ENCODE measurements around the gene HCAR2. TPM values are rescaled to one million over a fixed set of nuclear protein-coding genes. Genes with fewer than 3 reads are reported as not detected.
A peak's percentile ranks its signal among the peaks of the same experiment; 100 is the strongest.
"Not testable (repeated sequence)": the region's sequence is repeated elsewhere in the genome, so short reads cannot be mapped to it uniquely, and the experiment has no call there.

Gene HCAR2
- total and polyA plus RNA-seq, 7 experiments from 2014 or later = 0.22 to 11.9 (median 1.5) TPM; not detected in 4

DNA sequence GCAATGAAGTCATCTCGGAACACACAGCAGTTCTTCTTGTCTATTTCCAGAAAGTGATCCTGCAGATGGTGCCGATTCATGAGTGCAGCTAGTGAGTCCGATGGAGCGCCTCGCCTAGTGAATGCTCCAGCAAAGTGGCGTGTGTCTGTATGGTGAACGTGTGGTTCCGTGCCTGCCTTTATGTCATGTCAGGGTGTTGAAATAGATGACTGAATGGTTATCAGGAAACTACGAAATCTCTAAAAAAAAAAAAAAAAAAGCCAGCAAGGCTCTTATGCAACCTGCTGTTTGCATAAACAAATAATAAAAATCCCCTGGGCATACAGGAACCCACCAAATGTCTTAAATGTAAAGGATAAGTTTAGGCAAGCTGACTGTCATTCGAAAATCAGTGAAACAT, 13.5 kb upstream of the HCAR2 start, which contains the start of gene HCAR3:
TSS of gene HCAR3 (minus strand) at position 154 of the 400 bp plus-strand sequence. CDS start at position 80, 74 bp downstream.
- H3K4me3 Mint-ChIP-seq; POLR2A ChIA-PET; H3K27ac ChIP-seq (ENCODE audit: low read depth, low read length); H3K27ac Mint-ChIP-seq; H3K36me3 Mint-ChIP-seq; H3K36me3 ChIP-seq (ENCODE audit: control insufficient read depth in 2 of 3, insufficient read depth in 3 of 3, low read length in 3 of 3); H3K4me3 ChIP-seq (ENCODE audit: low read length); H3K9me3 ChIP-seq (ENCODE audit: control insufficient read depth in 2 of 3, low read length in 3 of 3); intact Hi-C loops (cut with micrococcal nuclease); H3K4me1 ChIP-seq (ENCODE audit: control insufficient read depth in 2 of 2, insufficient read depth in 2 of 2, low read length in 2 of 2); H3K9me3 Mint-ChIP-seq; CTCF ChIA-PET; DNase-seq; H3K27me3 ChIP-seq (ENCODE audit: control insufficient read depth in 2 of 2, insufficient read depth in 2 of 2, low read length in 2 of 2); H3K27me3 Mint-ChIP-seq: not testable (repeated sequence)
- peaks cover 0 to 11% (median 0%) of the 10 kb centered on the region in 7 donors for H3K4me1 Mint-ChIP-seq
- ATAC-seq = peak; percentile 80

GRCh38 chr12:122715211-122715610, 12.1 kb upstream of the HCAR2 start:
- H3K4me1 Mint-ChIP-seq; H3K9me3 ChIP-seq (ENCODE audit: control insufficient read depth in 2 of 3, low read length in 3 of 3); H3K36me3 ChIP-seq (ENCODE audit: control insufficient read depth in 2 of 3, insufficient read depth in 3 of 3, low read length in 3 of 3); intact Hi-C loops (cut with micrococcal nuclease); H3K27me3 Mint-ChIP-seq; H3K27ac Mint-ChIP-seq; H3K27me3 ChIP-seq (ENCODE audit: control insufficient read depth in 2 of 2, insufficient read depth in 2 of 2, low read length in 2 of 2); H3K9me3 Mint-ChIP-seq; H3K4me1 ChIP-seq (ENCODE audit: control insufficient read depth in 2 of 2, insufficient read depth in 2 of 2, low read length in 2 of 2); POLR2A ChIA-PET; CTCF ChIA-PET; H3K27ac ChIP-seq (ENCODE audit: low read depth, low read length); ATAC-seq; DNase-seq; H3K4me3 ChIP-seq (ENCODE audit: low read length); H3K4me3 Mint-ChIP-seq; H3K36me3 Mint-ChIP-seq: not testable (repeated sequence)

DNA sequence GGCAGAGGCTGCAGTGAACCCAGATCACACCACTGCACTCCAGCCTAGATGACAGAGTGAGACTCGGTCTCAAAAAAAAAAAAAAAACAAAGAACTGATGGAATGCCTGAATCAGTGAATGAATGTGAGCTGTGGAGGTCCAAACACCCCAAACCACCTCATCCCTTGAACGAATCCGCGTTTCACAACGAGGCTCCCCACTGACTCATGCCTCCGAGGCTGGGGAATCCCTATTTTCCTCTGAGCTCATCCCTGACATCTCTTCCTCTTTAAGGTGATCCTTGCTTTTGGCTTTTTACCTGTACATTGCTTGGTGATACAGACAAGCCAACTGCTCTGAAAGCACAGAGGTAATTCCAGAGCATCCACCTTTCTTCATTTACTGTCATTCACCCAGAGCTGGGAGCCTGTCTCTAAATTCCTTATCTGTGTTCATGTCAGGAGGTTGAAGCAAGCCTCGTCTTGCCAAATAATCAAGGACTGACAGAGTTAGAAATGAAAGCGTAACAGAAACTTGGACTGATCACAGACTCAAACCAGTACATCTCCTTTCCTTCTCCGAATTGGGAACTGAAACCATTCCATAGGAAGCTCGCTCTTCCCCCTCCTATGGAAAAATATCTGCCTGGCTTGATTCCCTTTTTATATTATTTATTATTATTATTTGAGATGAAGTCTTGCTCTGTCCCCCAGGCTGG, 10.5 kb upstream of the HCAR2 start:
- DNase-seq; H3K4me1 ChIP-seq (ENCODE audit: control insufficient read depth in 2 of 2, insufficient read depth in 2 of 2, low read length in 2 of 2); H3K27ac ChIP-seq (ENCODE audit: low read depth, low read length); POLR2A ChIA-PET; H3K27me3 Mint-ChIP-seq; H3K4me3 Mint-ChIP-seq; intact Hi-C loops (cut with micrococcal nuclease); H3K36me3 ChIP-seq (ENCODE audit: control insufficient read depth in 2 of 3, insufficient read depth in 3 of 3, low read length in 3 of 3); H3K27me3 ChIP-seq (ENCODE audit: control insufficient read depth in 2 of 2, insufficient read depth in 2 of 2, low read length in 2 of 2); H3K9me3 Mint-ChIP-seq; H3K36me3 Mint-ChIP-seq; H3K27ac Mint-ChIP-seq; H3K9me3 ChIP-seq (ENCODE audit: control insufficient read depth in 2 of 3, low read length in 3 of 3); H3K4me3 ChIP-seq (ENCODE audit: low read length); H3K4me1 Mint-ChIP-seq; CTCF ChIA-PET: not testable (repeated sequence)
- ATAC-seq = peak; percentile 59

GRCh38 chr12:122711266-122711665, 8.1 kb upstream of the HCAR2 start:
- H3K4me1 Mint-ChIP-seq; intact Hi-C loops (cut with micrococcal nuclease); H3K27me3 ChIP-seq (ENCODE audit: control insufficient read depth in 2 of 2, insufficient read depth in 2 of 2, low read length in 2 of 2); H3K4me1 ChIP-seq (ENCODE audit: control insufficient read depth in 2 of 2, insufficient read depth in 2 of 2, low read length in 2 of 2); DNase-seq; H3K36me3 ChIP-seq (ENCODE audit: control insufficient read depth in 2 of 3, insufficient read depth in 3 of 3, low read length in 3 of 3); H3K27me3 Mint-ChIP-seq; H3K27ac Mint-ChIP-seq; H3K4me3 ChIP-seq (ENCODE audit: low read length); H3K9me3 ChIP-seq (ENCODE audit: control insufficient read depth in 2 of 3, low read length in 3 of 3); H3K36me3 Mint-ChIP-seq; POLR2A ChIA-PET; H3K9me3 Mint-ChIP-seq; H3K27ac ChIP-seq (ENCODE audit: low read depth, low read length); CTCF ChIA-PET: not testable (repeated sequence)
- H3K4me3 Mint-ChIP-seq = peak overlapping the region in 1 of 10 donors; percentile 28
- ATAC-seq = peak; percentile 61

DNA sequence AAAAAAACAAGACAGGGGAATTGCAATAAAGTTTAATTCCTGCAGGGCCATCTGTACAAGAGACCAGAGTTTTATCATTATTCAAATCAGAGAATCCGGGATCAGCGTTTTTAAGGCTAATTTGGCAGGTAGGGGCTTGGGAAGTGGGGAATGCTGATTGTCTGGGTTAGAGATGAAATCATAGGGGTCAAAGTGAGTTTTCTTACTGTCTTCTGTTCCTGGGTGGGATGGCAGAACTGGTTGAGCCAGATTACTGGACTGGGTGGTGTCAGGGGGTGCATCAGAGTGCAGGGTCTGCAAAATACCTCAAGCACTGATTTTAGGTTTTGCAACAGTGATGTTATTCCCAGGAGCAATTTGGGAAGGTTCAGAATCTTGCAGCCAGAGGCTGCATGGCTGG, 7.2 kb upstream of the HCAR2 start:
- intact Hi-C loops (cut with micrococcal nuclease); CTCF ChIA-PET; H3K9me3 ChIP-seq (ENCODE audit: control insufficient read depth in 2 of 3, low read length in 3 of 3); POLR2A ChIA-PET; H3K4me3 Mint-ChIP-seq; H3K27me3 Mint-ChIP-seq; H3K27ac ChIP-seq (ENCODE audit: low read depth, low read length); H3K27me3 ChIP-seq (ENCODE audit: control insufficient read depth in 2 of 2, insufficient read depth in 2 of 2, low read length in 2 of 2); DNase-seq; H3K27ac Mint-ChIP-seq; H3K36me3 ChIP-seq (ENCODE audit: control insufficient read depth in 2 of 3, insufficient read depth in 3 of 3, low read length in 3 of 3); H3K9me3 Mint-ChIP-seq; H3K4me1 ChIP-seq (ENCODE audit: control insufficient read depth in 2 of 2, insufficient read depth in 2 of 2, low read length in 2 of 2); ATAC-seq; H3K36me3 Mint-ChIP-seq; H3K4me3 ChIP-seq (ENCODE audit: low read length); H3K4me1 Mint-ChIP-seq: not testable (repeated sequence)

GRCh38 chr12:122709287-122709686, 6.1 kb upstream of the HCAR2 start:
- H3K9me3 ChIP-seq (ENCODE audit: control insufficient read depth in 2 of 3, low read length in 3 of 3); H3K27me3 Mint-ChIP-seq; H3K27me3 ChIP-seq (ENCODE audit: control insufficient read depth in 2 of 2, insufficient read depth in 2 of 2, low read length in 2 of 2); H3K27ac ChIP-seq (ENCODE audit: low read depth, low read length); POLR2A ChIA-PET; intact Hi-C loops (cut with micrococcal nuclease); H3K4me3 Mint-ChIP-seq; H3K36me3 ChIP-seq (ENCODE audit: control insufficient read depth in 2 of 3, insufficient read depth in 3 of 3, low read length in 3 of 3); H3K4me1 Mint-ChIP-seq; H3K27ac Mint-ChIP-seq; H3K4me3 ChIP-seq (ENCODE audit: low read length); DNase-seq; ATAC-seq; H3K4me1 ChIP-seq (ENCODE audit: control insufficient read depth in 2 of 2, insufficient read depth in 2 of 2, low read length in 2 of 2); CTCF ChIA-PET; H3K9me3 Mint-ChIP-seq; H3K36me3 Mint-ChIP-seq: not testable (repeated sequence)

- H3K4me1 Mint-ChIP-seq; intact Hi-C loops (cut with micrococcal nuclease); CTCF ChIA-PET; H3K36me3 Mint-ChIP-seq; H3K27me3 ChIP-seq (ENCODE audit: control insufficient read depth in 2 of 2, insufficient read depth in 2 of 2, low read length in 2 of 2); DNase-seq; H3K36me3 ChIP-seq (ENCODE audit: control insufficient read depth in 2 of 3, insufficient read depth in 3 of 3, low read length in 3 of 3); H3K27me3 Mint-ChIP-seq; H3K9me3 Mint-ChIP-seq; H3K9me3 ChIP-seq (ENCODE audit: control insufficient read depth in 2 of 3, low read length in 3 of 3); H3K4me3 ChIP-seq (ENCODE audit: low read length); ATAC-seq; H3K4me1 ChIP-seq (ENCODE audit: control insufficient read depth in 2 of 2, insufficient read depth in 2 of 2, low read length in 2 of 2); H3K27ac Mint-ChIP-seq; POLR2A ChIA-PET; H3K4me3 Mint-ChIP-seq; H3K27ac ChIP-seq (ENCODE audit: low read depth, low read length): not testable (repeated sequence)
These were observed 684 bp upstream of the HCAR2 start for GRCh38 chr12:122703841-122704240.
